Stimulated activated naive CD8-positive, alpha-beta T cell treated with anti-CD3 and anti-CD28 coated beads, Interleukin-15, Interleukin-2, amounts not matched to agents 100 ng/mL and 50 ng/mL, for 24 hours (primary cell): Measurements from ENCODE around the gene ETHE1.

ENCODE experiments used
- H3K27ac Mint-ChIP-seq: one replicate; pipeline ENCODE4 v1.8.0; 2021; ENCODE audit warnings: mild to moderate bottlenecking, mixed read lengths
- H3K27me3 Mint-ChIP-seq: one replicate; pipeline ENCODE4 v1.8.0; 2021; ENCODE audit warnings: mixed read lengths
- H3K36me3 Mint-ChIP-seq: one replicate; pipeline ENCODE4 v1.8.0; 2021; ENCODE audit warnings: low read depth, mixed read lengths
- H3K4me1 Mint-ChIP-seq: one replicate; pipeline ENCODE4 v1.8.0; 2021; ENCODE audit warnings: low read depth, mixed read lengths
- H3K4me3 Mint-ChIP-seq: one replicate; pipeline ENCODE4 v1.8.0; 2021; ENCODE audit warnings: mild to moderate bottlenecking, mixed read lengths
- H3K9me3 Mint-ChIP-seq: one replicate; pipeline ENCODE4 v1.8.0; 2021; ENCODE audit warnings: mixed read lengths

The ETHE1 gene

GRCh38 chr19:43499042-43499441 is 28.0 kb downstream of the ETHE1 start:
- H3K9me3 Mint-ChIP-seq, result no peaks in the 10 kb centered on the region
- H3K4me1 Mint-ChIP-seq, result peaks cover 21% of the 10 kb centered on the region
- H3K27ac Mint-ChIP-seq, result peak overlapping the region; percentile 28
- H3K36me3 Mint-ChIP-seq, result peaks cover 14% of the 10 kb centered on the region
- H3K27me3 Mint-ChIP-seq, result no peaks in the 10 kb centered on the region
- H3K4me3 Mint-ChIP-seq, result no peak overlapping the region

- Mint-ChIP-seq H3K9me3 (no peaks in the 10 kb centered on the region), H3K36me3 (peaks cover 14% of the 10 kb centered on the region), H3K4me1 (peaks cover 14% of the 10 kb centered on the region), H3K27me3 (no peaks in the 10 kb centered on the region), H3K4me3 (no peak overlapping the region), H3K27ac (no peak overlapping the region)
These were observed 28.7 kb downstream of the ETHE1 start for GRCh38 chr19:43498233-43498842.

- H3K27ac Mint-ChIP-seq, result no peak overlapping the region
- H3K36me3 Mint-ChIP-seq, result peaks cover 14% of the 10 kb centered on the region
- H3K4me1 Mint-ChIP-seq, result no peaks in the 10 kb centered on the region
- H3K27me3 Mint-ChIP-seq, result no peaks in the 10 kb centered on the region
- H3K9me3 Mint-ChIP-seq, result no peaks in the 10 kb centered on the region
- no peak overlapping the region for H3K4me3 Mint-ChIP-seq
These were observed 30.0 kb downstream of the ETHE1 start for GRCh38 chr19:43496960-43497359.

GRCh38 chr19:43495082-43495481 is 31.9 kb downstream of the ETHE1 start:
- Mint-ChIP-seq H3K27me3 (no peaks in the 10 kb centered on the region), H3K9me3 (no peaks in the 10 kb centered on the region), H3K4me1 (peaks cover 1% of the 10 kb centered on the region), H3K36me3 (peaks cover 9% of the 10 kb centered on the region), H3K27ac (no peak overlapping the region), H3K4me3 (no peak overlapping the region)

- H3K4me3 Mint-ChIP-seq, result no peak overlapping the region
- no peaks in the 10 kb centered on the region for H3K9me3 Mint-ChIP-seq
- H3K27me3 Mint-ChIP-seq, result no peaks in the 10 kb centered on the region
- H3K27ac Mint-ChIP-seq, result no peak overlapping the region
- H3K36me3 Mint-ChIP-seq, result peaks cover 3% of the 10 kb centered on the region
- H3K4me1 Mint-ChIP-seq, result peaks cover 12% of the 10 kb centered on the region
These were observed 36.2 kb downstream of the ETHE1 start for GRCh38 chr19:43490759-43491158.

GRCh38 chr19:43489979-43490599 is 36.9 kb downstream of the ETHE1 start:
- H3K4me1 Mint-ChIP-seq, result peaks cover 12% of the 10 kb centered on the region
- H3K27me3 Mint-ChIP-seq, result no peaks in the 10 kb centered on the region
- H3K36me3 Mint-ChIP-seq, result no peaks in the 10 kb centered on the region
- H3K27ac Mint-ChIP-seq, result no peak overlapping the region
- no peaks in the 10 kb centered on the region for H3K9me3 Mint-ChIP-seq
- no peak overlapping the region for H3K4me3 Mint-ChIP-seq

- H3K4me1 Mint-ChIP-seq, result peaks cover 12% of the 10 kb centered on the region
- no peaks in the 10 kb centered on the region for H3K36me3 Mint-ChIP-seq
- no peak overlapping the region for H3K4me3 Mint-ChIP-seq
- H3K27ac Mint-ChIP-seq, result no peak overlapping the region
- H3K27me3 Mint-ChIP-seq, result no peaks in the 10 kb centered on the region
- no peaks in the 10 kb centered on the region for H3K9me3 Mint-ChIP-seq
These were observed 37.7 kb downstream of the ETHE1 start for GRCh38 chr19:43489310-43489709.

- H3K4me3 Mint-ChIP-seq, result no peak overlapping the region
- H3K9me3 Mint-ChIP-seq, result no peaks in the 10 kb centered on the region
- H3K27me3 Mint-ChIP-seq, result no peaks in the 10 kb centered on the region
These were observed 38.8 kb downstream of the ETHE1 start for GRCh38 chr19:43488179-43488578.

GRCh38 chr19:43486412-43486811 is 40.6 kb downstream of the ETHE1 start:
- Mint-ChIP-seq H3K27me3 (no peaks in the 10 kb centered on the region), H3K36me3 (no peaks in the 10 kb centered on the region), H3K27ac (no peak overlapping the region), H3K9me3 (no peaks in the 10 kb centered on the region), H3K4me1 (peaks cover 12% of the 10 kb centered on the region), H3K4me3 (no peak overlapping the region)

More at GRCh38 chr19:43488179-43488578, 38.8 kb downstream of the ETHE1 start:
- H3K36me3 Mint-ChIP-seq, result no peaks in the 10 kb centered on the region
- H3K27ac Mint-ChIP-seq, result no peak overlapping the region
- peaks cover 12% of the 10 kb centered on the region for H3K4me1 Mint-ChIP-seq

- Mint-ChIP-seq H3K9me3 (no peaks in the 10 kb centered on the region), H3K27ac (no peak overlapping the region), H3K27me3 (no peaks in the 10 kb centered on the region), H3K4me3 (no peak overlapping the region), H3K36me3 (no peaks in the 10 kb centered on the region), H3K4me1 (peaks cover 12% of the 10 kb centered on the region)
These were observed 41.0 kb downstream of the ETHE1 start for GRCh38 chr19:43485951-43486350.

GRCh38 chr19:43483281-43483680 is 43.7 kb downstream of the ETHE1 start:
- H3K36me3 Mint-ChIP-seq, result peaks cover under 1% of the 10 kb centered on the region
- H3K4me3 Mint-ChIP-seq, result no peak overlapping the region
- H3K4me1 Mint-ChIP-seq, result no peaks in the 10 kb centered on the region
- no peaks in the 10 kb centered on the region for H3K9me3 Mint-ChIP-seq
- no peaks in the 10 kb centered on the region for H3K27me3 Mint-ChIP-seq
- H3K27ac Mint-ChIP-seq, result no peak overlapping the region

GRCh38 chr19:43482193-43482592 is 44.8 kb downstream of the ETHE1 start:
- Mint-ChIP-seq H3K9me3 (no peaks in the 10 kb centered on the region), H3K27ac (no peak overlapping the region), H3K27me3 (no peaks in the 10 kb centered on the region), H3K36me3 (peaks cover 6% of the 10 kb centered on the region), H3K4me1 (no peaks in the 10 kb centered on the region), H3K4me3 (no peak overlapping the region)

GRCh38 chr19:43481701-43482100 is 45.3 kb downstream of the ETHE1 start:
- no peak overlapping the region for H3K27ac Mint-ChIP-seq
- peaks cover 6% of the 10 kb centered on the region for H3K36me3 Mint-ChIP-seq
- H3K4me3 Mint-ChIP-seq, result no peak overlapping the region
- H3K27me3 Mint-ChIP-seq, result no peaks in the 10 kb centered on the region
- no peaks in the 10 kb centered on the region for H3K9me3 Mint-ChIP-seq
- no peaks in the 10 kb centered on the region for H3K4me1 Mint-ChIP-seq

GRCh38 chr19:43480574-43480973 is 46.4 kb downstream of the ETHE1 start:
- Mint-ChIP-seq H3K36me3 (peaks cover 12% of the 10 kb centered on the region), H3K27ac (no peak overlapping the region), H3K4me1 (peaks cover 6% of the 10 kb centered on the region), H3K4me3 (no peak overlapping the region), H3K27me3 (no peaks in the 10 kb centered on the region), H3K9me3 (no peaks in the 10 kb centered on the region)

- no peaks in the 10 kb centered on the region for H3K27me3 Mint-ChIP-seq
- peaks cover 15% of the 10 kb centered on the region for H3K36me3 Mint-ChIP-seq
- peaks cover 11% of the 10 kb centered on the region for H3K4me1 Mint-ChIP-seq
- H3K27ac Mint-ChIP-seq, result no peak overlapping the region
- no peak overlapping the region for H3K4me3 Mint-ChIP-seq
- H3K9me3 Mint-ChIP-seq, result no peaks in the 10 kb centered on the region
These were observed 46.9 kb downstream of the ETHE1 start for GRCh38 chr19:43479961-43480561.
